Smooth muscle cell of the coronary artery (primary cell): ENCODE data around the gene REEP1. TPM values are rescaled to one million over a fixed set of nuclear protein-coding genes. Genes with fewer than 3 reads are reported as not detected.

Source experiments
- total RNA-seq: library from RNA; depleted of rRNA; stranded (reverse); fragments of >200 nt; gene quantifications from 2 replicates; pipeline ENCODE4 v1.2.3, GENCODE V29; 2014; ENCODE audit warnings: low replicate concordance

REEP1 gene
- under 0.01 TPM in 1 of 2 replicates, not detected in the other for total RNA-seq

DNA sequence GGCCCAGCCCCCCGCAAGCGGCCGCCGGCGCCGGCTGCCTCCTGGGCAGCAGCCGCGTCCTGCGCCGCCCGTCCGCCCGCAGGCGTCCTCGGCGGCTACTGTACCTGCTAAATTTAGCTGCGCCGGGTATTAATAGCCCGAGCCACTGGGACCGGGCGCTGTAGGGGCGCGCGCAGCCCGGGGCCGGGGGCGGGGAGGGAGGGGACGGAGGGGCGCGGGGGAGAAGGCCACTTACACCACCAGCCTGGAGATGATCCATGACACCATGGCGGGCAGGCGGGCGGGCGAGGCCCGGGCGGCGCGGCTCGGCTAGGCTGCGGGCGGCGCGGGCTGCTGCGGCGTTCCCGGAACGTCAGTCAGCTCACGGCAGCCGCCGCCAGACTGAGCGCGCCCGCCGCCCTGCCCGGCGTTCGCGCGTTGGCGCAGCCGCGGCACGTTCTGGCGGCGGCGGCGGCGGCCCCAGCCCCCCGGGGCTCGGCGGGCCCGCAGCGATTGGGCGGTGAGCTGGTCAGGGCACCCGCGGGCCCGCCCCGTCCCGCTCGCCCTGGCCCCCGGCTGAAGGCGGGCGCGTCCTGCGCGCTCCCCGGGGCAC is at the start of gene REEP1:
Gene REEP1, minus strand, starts transcription at position 383 of the 592 bp plus-strand sequence. Its CDS starts 116 bp downstream, at position 267.

DNA sequence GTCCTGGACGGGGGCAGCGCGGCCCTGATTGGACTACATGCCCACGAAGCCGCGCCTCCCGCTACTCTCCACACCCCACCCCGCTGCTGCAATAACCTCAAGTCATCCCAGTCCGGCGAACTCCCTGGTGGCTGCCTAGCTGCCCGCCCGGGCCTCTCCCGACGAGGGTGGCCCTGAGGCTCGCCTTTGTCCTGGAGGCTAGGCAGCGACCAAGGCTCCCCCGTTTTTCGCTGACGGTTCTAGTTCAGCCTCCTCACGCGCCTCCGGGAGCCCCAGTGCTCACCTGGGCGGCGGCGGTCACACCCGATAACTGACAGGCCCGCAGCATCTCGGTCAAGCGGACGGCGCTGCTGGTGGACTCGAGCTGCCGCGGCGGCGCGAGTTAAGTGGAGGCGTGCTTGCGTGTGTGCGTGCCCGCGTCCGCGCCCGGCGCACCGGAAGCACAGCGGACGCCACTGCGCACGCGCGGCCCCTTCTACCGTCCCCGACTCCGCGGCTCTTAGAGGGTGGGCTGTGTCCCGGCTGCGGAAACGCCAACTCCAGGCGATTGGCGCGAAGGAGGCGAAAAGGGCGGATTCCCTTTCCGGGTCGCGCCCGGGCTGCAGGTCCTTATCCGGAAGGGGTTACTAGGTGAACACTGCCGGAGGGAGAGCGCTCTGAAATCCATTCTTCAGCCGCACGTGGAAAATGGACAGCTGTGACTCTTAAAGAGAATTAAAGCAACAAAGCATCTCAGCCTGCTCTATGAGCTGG is 142.2 kb downstream of the REEP1 start, which contains the start of gene IMMT:
Gene IMMT, minus strand, starts transcription at position 408 of the 753 bp plus-strand sequence. Its CDS starts 80 bp downstream, at position 328.

Other genes starting within 250 kb of the REEP1 start
- gene POLR1A, start 231.7 kb downstream of the REEP1 start, total RNA-seq, result 10.6 and 20.6 TPM in 2 replicates
- 65.5 and 121 TPM in 2 replicates for gene PTCD3, start 231.4 kb downstream of the REEP1 start, total RNA-seq
- gene IMMT, start 142.2 kb downstream of the REEP1 start, total RNA-seq, result 20.0 and 50.3 TPM in 2 replicates
- gene MRPL35, start 138.2 kb downstream of the REEP1 start, total RNA-seq, result 8.1 and 16.8 TPM in 2 replicates
- gene KDM3A, start 103.7 kb upstream of the REEP1 start, total RNA-seq, result 23.2 and 24.2 TPM in 2 replicates
- gene CHMP3, start 225.8 kb upstream of the REEP1 start, total RNA-seq, result 83.5 and 126 TPM in 2 replicates